CD4-positive, CD25-positive, alpha-beta regulatory T cell (primary cell): ENCODE data around the gene HS1BP3. TPM values are rescaled to one million over a fixed set of nuclear protein-coding genes. Genes with fewer than 3 reads are reported as not detected.

Source experiments
- ATAC-seq, 2 donors: fragments of 150-1000 bp; cut with Tn5 transposase; one replicate each; pipeline ENCODE4 v1.10.0; 2021; ENCODE audit warnings: low read depth in 2 of 2, moderate number of reproducible peaks in 2 of 2, moderate library complexity in 1 of 2
- DNase-seq, 3 donors: peaks; one replicate each; pipeline versions ENCODE4 v3.0.0 to v3.0.0-alpha.2; 2012 to 2022; ENCODE audit warnings: mixed read lengths in 1 of 3
- H3K27ac ChIP-seq: one replicate; pipeline ENCODE4 v1.7.0; 2013; ENCODE audit warnings: mild to moderate bottlenecking, low read length; ENCODE audit not compliant: insufficient read depth, poor library complexity, severe bottlenecking
- H3K27me3 ChIP-seq: one replicate; pipeline ENCODE4 v1.7.0; 2013; ENCODE audit warnings: low read length; ENCODE audit not compliant: control insufficient read depth, insufficient read depth
- H3K36me3 ChIP-seq: one replicate; pipeline ENCODE4 v1.7.0; 2013; ENCODE audit warnings: mild to moderate bottlenecking, low read length, moderate library complexity; ENCODE audit not compliant: control insufficient read depth, insufficient read depth
- H3K4me1 ChIP-seq: 2 replicates; pipeline ENCODE4 v1.7.0; 2013; ENCODE audit warnings: mild to moderate bottlenecking, low read length; ENCODE audit not compliant: insufficient read depth, control insufficient read depth, poor library complexity, severe bottlenecking
- H3K4me3 ChIP-seq: one replicate; pipeline ENCODE4 v1.7.0; 2013; ENCODE audit warnings: low read depth, mild to moderate bottlenecking, low read length, moderate library complexity
- H3K9me3 ChIP-seq, 2 experiments: 1 replicate in 1 of 2; 2 replicates in 1 of 2; pipeline ENCODE4 v1.7.0; 2013; ENCODE audit warnings: low read length in 2 of 2, mild to moderate bottlenecking in 1 of 2, moderate library complexity in 1 of 2; ENCODE audit not compliant: control insufficient read depth in 2 of 2
- H3K27ac Mint-ChIP-seq, 3 donors: one replicate each; pipeline ENCODE4 v1.8.0; 2020 to 2022; ENCODE audit warnings: mild to moderate bottlenecking in 3 of 3, mixed read lengths in 3 of 3, moderate library complexity in 2 of 3
- H3K27me3 Mint-ChIP-seq: one replicate; pipeline ENCODE4 v1.8.0; 2022; ENCODE audit warnings: mild to moderate bottlenecking, mixed read lengths
- H3K36me3 Mint-ChIP-seq: one replicate; pipeline ENCODE4 v1.8.0; 2020; ENCODE audit warnings: mixed read lengths
- H3K4me1 Mint-ChIP-seq, 4 donors: one replicate each; pipeline ENCODE4 v1.8.0; 2020 to 2022; ENCODE audit warnings: mixed read lengths in 4 of 4, mild to moderate bottlenecking in 1 of 4
- H3K4me3 Mint-ChIP-seq, 4 donors: one replicate each; pipeline ENCODE4 v1.8.0; 2020 to 2022; ENCODE audit warnings: mild to moderate bottlenecking in 4 of 4, mixed read lengths in 4 of 4, moderate library complexity in 3 of 4
- H3K9me3 Mint-ChIP-seq, 7 donors: one replicate each; pipeline ENCODE4 v1.8.0; 2020 to 2022; ENCODE audit warnings: mixed read lengths in 7 of 7, mild to moderate bottlenecking in 3 of 7, moderate library complexity in 2 of 7
- polyA plus RNA-seq, 4 donors: library from polyadenylated mRNA; unstranded; fragments of 300-500 nt; fragmentation: Illumina TruSeq; gene quantifications; one replicate each; pipeline ENCODE4 v1.2.3, GENCODE V29; 2021
- total RNA-seq: library from RNA; stranded (reverse); gene quantifications from one replicate; pipeline ENCODE4 v1.2.3, GENCODE V29; 2022

Gene HS1BP3
- total and polyA plus RNA-seq, 5 donors from 2014 or later = 13.6 to 22.5 (median 20.5) TPM

DNA sequence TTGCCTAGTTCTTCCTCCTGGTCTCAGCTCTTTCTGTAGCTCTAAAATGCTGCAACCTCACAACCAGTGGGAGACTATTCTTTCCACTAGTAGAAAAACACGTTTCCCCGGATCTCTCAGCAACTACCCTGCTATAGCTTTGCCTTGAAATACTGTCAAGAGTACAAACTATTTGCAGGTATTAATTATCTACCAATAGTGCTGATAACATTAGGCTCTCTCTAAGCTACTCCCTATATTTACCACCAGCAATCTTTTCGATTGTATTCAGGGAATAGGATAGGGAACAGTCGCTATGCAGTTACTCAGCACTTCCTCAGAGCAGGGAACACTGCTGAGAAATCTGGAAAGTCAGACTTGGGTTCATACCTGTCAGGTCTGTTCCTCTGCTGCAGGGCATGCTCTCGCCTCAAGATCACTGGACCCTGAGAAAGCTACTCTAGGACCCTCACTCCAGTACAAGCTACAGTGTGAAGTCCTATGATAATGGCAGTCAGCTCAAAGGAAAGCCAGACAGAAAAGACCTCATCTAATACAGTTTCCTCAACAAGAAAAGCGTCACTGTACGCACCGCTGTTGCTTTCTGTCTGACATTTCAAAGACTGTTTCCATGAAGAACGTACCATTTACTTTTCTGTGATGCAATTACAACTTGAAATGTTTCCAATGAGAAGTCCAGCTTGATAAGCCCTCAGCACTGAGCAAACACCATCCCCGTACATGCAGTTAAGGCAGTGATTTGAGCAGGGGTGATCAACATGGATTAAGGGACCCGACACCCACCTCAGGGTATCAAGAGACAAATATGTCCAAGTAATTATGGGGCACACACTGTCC, 38.7 kb upstream of the HS1BP3 start:
- Histone ChIP-seq H3K27me3 (no peaks in the 10 kb centered on the region), H3K4me3 (no peak overlapping the region), H3K4me1 (no peaks in the 10 kb centered on the region), H3K9me3 (peaks cover 0 to 2% of the 10 kb centered on the region in 2 experiments), H3K27ac (no peak overlapping the region), H3K36me3 (peaks cover 43% of the 10 kb centered on the region)
- no peak overlapping the region for H3K27ac Mint-ChIP-seq
- H3K4me1 Mint-ChIP-seq = peaks cover 0 to 4% (median 0%) of the 10 kb centered on the region in 4 donors
- ATAC-seq (no peak), DNase-seq (no peak)
- H3K27me3 Mint-ChIP-seq = no peaks in the 10 kb centered on the region
- no peak overlapping the region for H3K4me3 Mint-ChIP-seq
- no peaks in the 10 kb centered on the region for H3K9me3 Mint-ChIP-seq
- peaks cover 51% of the 10 kb centered on the region for H3K36me3 Mint-ChIP-seq

DNA sequence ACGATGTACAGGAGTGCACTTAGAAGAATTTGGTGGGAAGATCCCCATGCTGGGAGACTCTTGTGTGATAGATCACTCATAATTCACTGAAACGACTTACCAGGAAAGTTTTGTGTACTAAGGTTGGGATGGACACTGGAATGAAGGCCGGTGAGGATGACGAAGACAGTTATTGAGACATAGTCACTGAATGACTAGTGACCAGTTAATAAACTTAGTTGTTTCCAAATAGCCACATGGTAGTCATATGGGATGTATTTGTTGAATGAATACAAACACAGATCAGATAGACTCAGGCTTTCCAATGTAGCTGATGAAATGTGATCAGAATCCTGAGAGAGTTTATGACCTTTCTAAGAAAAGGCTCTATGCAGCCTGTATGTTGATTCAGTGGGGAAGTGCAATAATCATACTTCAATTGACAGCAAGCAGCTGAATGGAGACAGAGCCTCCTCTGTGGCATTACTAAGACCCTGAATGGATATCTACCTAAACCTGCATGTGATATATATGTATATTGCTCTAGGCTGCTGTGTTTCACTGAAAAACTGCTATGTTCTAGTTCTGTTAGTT, 36.4 kb upstream of the HS1BP3 start:
- Mint-ChIP-seq H3K4me3 (no peak overlapping the region), H3K27me3 (no peaks in the 10 kb centered on the region), H3K4me1 (peaks cover 0 to 16% (median 2%) of the 10 kb centered on the region in 4 donors), H3K9me3 (no peaks in the 10 kb centered on the region), H3K36me3 (peaks cover 69% of the 10 kb centered on the region), H3K27ac (no peak overlapping the region)
- DNase-seq (no peak), ATAC-seq (no peak)
- Histone ChIP-seq H3K36me3 (peaks cover 38% of the 10 kb centered on the region), H3K27ac (no peak overlapping the region), H3K4me1 (peaks cover 4% of the 10 kb centered on the region), H3K27me3 (no peaks in the 10 kb centered on the region), H3K9me3 (peaks cover 0 to 2% of the 10 kb centered on the region in 2 experiments), H3K4me3 (no peak overlapping the region)

DNA sequence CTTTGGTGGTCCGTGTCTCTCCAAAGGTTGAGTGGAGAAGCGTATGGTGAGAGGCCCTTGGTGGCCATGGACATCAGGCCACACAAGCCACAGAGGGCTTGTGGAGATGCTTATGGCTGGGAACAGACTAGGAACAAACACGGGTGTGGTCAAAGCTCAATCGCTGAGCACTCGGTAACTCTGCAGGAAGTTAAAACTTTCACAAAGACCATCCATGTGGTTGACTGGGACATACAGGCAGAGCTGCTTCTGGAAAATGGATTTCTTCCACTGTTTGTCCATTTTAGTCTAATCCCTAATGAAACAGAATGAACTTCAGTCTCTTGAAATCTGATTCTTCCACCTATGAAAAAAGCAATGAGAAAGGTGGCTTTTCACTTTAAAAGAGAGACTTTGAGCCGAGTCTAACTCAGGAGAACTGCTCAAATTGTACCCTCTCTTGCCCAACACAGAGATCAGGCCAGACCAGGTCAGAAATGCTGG, 33.7 kb upstream of the HS1BP3 start:
- Mint-ChIP-seq H3K27ac (no peak overlapping the region), H3K4me1 (peaks cover 0 to 16% (median 3%) of the 10 kb centered on the region in 4 donors), H3K9me3 (no peaks in the 10 kb centered on the region), H3K36me3 (peaks cover 67% of the 10 kb centered on the region), H3K27me3 (no peaks in the 10 kb centered on the region), H3K4me3 (no peak overlapping the region)
- no peak for DNase-seq
- H3K27me3 ChIP-seq = no peaks in the 10 kb centered on the region
- H3K4me3 ChIP-seq = no peak overlapping the region
- no peaks in the 10 kb centered on the region for H3K9me3 ChIP-seq
- ATAC-seq = no peak
- H3K36me3 ChIP-seq = peaks cover 39% of the 10 kb centered on the region
- no peak overlapping the region for H3K27ac ChIP-seq
- H3K4me1 ChIP-seq = peaks cover 5% of the 10 kb centered on the region

DNA sequence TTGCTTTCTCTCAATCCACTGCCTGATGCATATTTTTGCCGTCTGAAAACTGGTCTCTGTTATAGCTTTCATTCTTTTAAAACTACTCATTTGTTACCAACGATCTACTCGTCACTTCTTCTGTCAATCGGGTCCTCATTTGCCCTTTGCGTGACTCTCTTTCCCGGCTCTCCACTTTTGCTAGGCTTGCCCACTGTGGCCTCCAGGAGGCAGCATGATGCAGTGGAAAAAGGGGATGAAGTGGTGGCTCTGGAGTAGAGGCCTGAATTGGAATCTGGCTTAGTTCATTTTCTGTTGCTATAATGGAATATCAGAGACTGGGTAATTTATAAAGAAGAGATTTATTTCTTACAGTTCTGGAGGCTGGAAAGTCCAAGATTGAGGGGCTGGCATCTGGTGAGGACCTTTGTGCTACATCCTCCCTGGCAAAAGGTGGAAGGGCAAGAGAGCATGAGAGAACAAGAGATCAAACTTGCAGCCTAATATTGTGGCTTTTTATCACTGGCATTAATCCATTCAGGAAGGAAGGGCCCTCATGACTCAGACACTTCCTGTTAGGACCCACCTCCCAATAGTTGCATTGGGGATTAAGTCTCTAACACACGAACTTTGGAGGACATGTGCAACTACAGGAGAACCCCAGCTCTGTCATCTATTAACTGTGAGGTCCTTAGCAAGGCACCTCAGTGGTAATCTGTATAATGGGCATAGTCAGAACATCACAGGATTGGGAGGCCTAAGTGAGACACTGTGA, 31.4 kb upstream of the HS1BP3 start:
- Histone ChIP-seq H3K27me3 (no peaks in the 10 kb centered on the region), H3K36me3 (peaks cover 28% of the 10 kb centered on the region)
- no peaks in the 10 kb centered on the region for H3K9me3 Mint-ChIP-seq

GRCh38 chr2:20680744-20681375, 30.0 kb upstream of the HS1BP3 start:
- Mint-ChIP-seq H3K27ac (peak overlapping the region in 1 of 3 donors; percentile 90), H3K4me3 (no peak overlapping the region)
- ATAC-seq = no peak

More for the DNA sequence above, 31.4 kb upstream of the HS1BP3 start:
- ATAC-seq (no peak), DNase-seq (no peak)
- Mint-ChIP-seq H3K4me3 (no peak overlapping the region), H3K4me1 (peaks cover 0 to 16% (median 3%) of the 10 kb centered on the region in 4 donors), H3K27ac (peak overlapping the region in 2 of 3 donors; percentile 31 to 90), H3K36me3 (peaks cover 53% of the 10 kb centered on the region), H3K27me3 (no peaks in the 10 kb centered on the region)
- H3K9me3 ChIP-seq = no peaks in the 10 kb centered on the region
- H3K27ac ChIP-seq = no peak overlapping the region
- H3K4me3 ChIP-seq = no peak overlapping the region
- H3K4me1 ChIP-seq = peaks cover 5% of the 10 kb centered on the region

GRCh38 chr2:20678780-20679179, 27.9 kb upstream of the HS1BP3 start:
- no peaks in the 10 kb centered on the region for H3K9me3 ChIP-seq
- DNase-seq (no peak), ATAC-seq (no peak)
- H3K9me3 Mint-ChIP-seq = no peaks in the 10 kb centered on the region
- peaks cover 6% of the 10 kb centered on the region for H3K27me3 Mint-ChIP-seq
- H3K4me3 ChIP-seq = no peak overlapping the region
- H3K4me1 Mint-ChIP-seq = peaks cover 0 to 14% (median 3%) of the 10 kb centered on the region in 4 donors
- no peaks in the 10 kb centered on the region for H3K27me3 ChIP-seq
- H3K36me3 Mint-ChIP-seq = peaks cover 25% of the 10 kb centered on the region
- no peak overlapping the region for H3K4me3 Mint-ChIP-seq
- H3K27ac Mint-ChIP-seq = no peak overlapping the region
- H3K27ac ChIP-seq = no peak overlapping the region
- H3K36me3 ChIP-seq = peaks cover 6% of the 10 kb centered on the region
- H3K4me1 ChIP-seq = peaks cover 5% of the 10 kb centered on the region

More at GRCh38 chr2:20680744-20681375, 30.0 kb upstream of the HS1BP3 start:
- H3K9me3 ChIP-seq = no peaks in the 10 kb centered on the region
- peaks cover 5% of the 10 kb centered on the region for H3K4me1 ChIP-seq
- peaks cover 16% of the 10 kb centered on the region for H3K36me3 ChIP-seq
- no peaks in the 10 kb centered on the region for H3K27me3 ChIP-seq
- H3K4me1 Mint-ChIP-seq = peaks cover 0 to 12% (median 3%) of the 10 kb centered on the region in 4 donors
- H3K36me3 Mint-ChIP-seq = peaks cover 40% of the 10 kb centered on the region
- H3K4me3 ChIP-seq = no peak overlapping the region
- no peaks in the 10 kb centered on the region for H3K9me3 Mint-ChIP-seq
- no peak overlapping the region for H3K27ac ChIP-seq
- DNase-seq = no peak
- no peaks in the 10 kb centered on the region for H3K27me3 Mint-ChIP-seq

DNA sequence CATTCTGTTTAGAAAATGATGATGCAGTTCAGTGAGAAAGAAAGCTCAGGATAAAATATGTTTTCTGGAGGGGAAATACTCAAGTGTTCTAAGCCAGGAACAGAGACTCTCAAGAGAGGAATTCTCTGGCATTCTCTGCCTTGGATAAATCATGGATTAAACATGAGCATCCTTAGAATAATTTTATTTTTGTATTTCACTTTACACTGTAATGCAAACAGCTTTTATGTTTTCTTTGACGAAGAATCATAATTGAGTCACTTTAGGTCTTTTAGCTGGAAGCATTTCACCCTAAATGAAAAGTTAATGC, 27.1 kb upstream of the HS1BP3 start:
- Histone ChIP-seq H3K9me3 (no peaks in the 10 kb centered on the region), H3K27ac (no peak overlapping the region), H3K4me1 (peaks cover 5% of the 10 kb centered on the region), H3K27me3 (peaks cover 3% of the 10 kb centered on the region), H3K4me3 (no peak overlapping the region), H3K36me3 (peaks cover 6% of the 10 kb centered on the region)
- DNase-seq (no peak), ATAC-seq (no peak)
- peaks cover 13% of the 10 kb centered on the region for H3K27me3 Mint-ChIP-seq
- peak overlapping the region in 1 of 3 donors; percentile 55 for H3K27ac Mint-ChIP-seq
- H3K9me3 Mint-ChIP-seq = no peaks in the 10 kb centered on the region
- H3K4me1 Mint-ChIP-seq = peaks cover 0 to 10% (median 3%) of the 10 kb centered on the region in 4 donors
- H3K36me3 Mint-ChIP-seq = peaks cover 18% of the 10 kb centered on the region
- no peak overlapping the region for H3K4me3 Mint-ChIP-seq
